GM18870 (cell line): ENCODE results near the gene RPUSD1.

ENCODE experiments used
- ATAC-seq: cut with Tn5 transposase; IDR thresholded peaks from one replicate; pipeline ENCODE4 v1.9.1; 2021; ENCODE audit warnings: moderate library complexity; ENCODE audit not compliant: unreplicated experiment

RPUSD1 gene

GRCh38 chr16:799948-800833 is 12.0 kb upstream of the RPUSD1 start, which contains the start of gene GNG13:
Gene GNG13 (minus strand): TSS chr16:800734. CDS start chr16:799077, 1,657 bp downstream.
- ATAC-seq: no peak

GRCh38 chr16:799111-799947 is 11.1 kb upstream of the RPUSD1 start:
- no peak for ATAC-seq

- no peak for ATAC-seq
These were observed 10.5 kb upstream of the RPUSD1 start for GRCh38 chr16:798666-799065.

GRCh38 chr16:797686-798085 is 9.5 kb upstream of the RPUSD1 start:
- no peak for ATAC-seq

GRCh38 chr16:797120-797420 is 8.9 kb upstream of the RPUSD1 start:
- ATAC-seq: no peak

- ATAC-seq: no peak
These were observed 8.3 kb upstream of the RPUSD1 start for GRCh38 chr16:796296-797119.

GRCh38 chr16:795580-796229 is 7.5 kb upstream of the RPUSD1 start:
- no peak for ATAC-seq

GRCh38 chr16:794853-795466 is 6.8 kb upstream of the RPUSD1 start:
- ATAC-seq: no peak

- no peak for ATAC-seq
These were observed 6.1 kb upstream of the RPUSD1 start for GRCh38 chr16:794091-794822.

- no peak for ATAC-seq
These were observed 5.2 kb upstream of the RPUSD1 start for GRCh38 chr16:793414-793813.

- ATAC-seq: no peak
These were observed 4.2 kb upstream of the RPUSD1 start for GRCh38 chr16:792221-792995.

- ATAC-seq: no peak
These were observed 3.0 kb upstream of the RPUSD1 start for GRCh38 chr16:791131-791530.

GRCh38 chr16:790086-790485 is 1.9 kb upstream of the RPUSD1 start:
- ATAC-seq: no peak

GRCh38 chr16:789191-789850 is 1.1 kb upstream of the RPUSD1 start:
- ATAC-seq: no peak

- no peak for ATAC-seq
These were observed 382 bp upstream of the RPUSD1 start, which contains the start of gene CHTF18 for GRCh38 chr16:788399-789126. Gene CHTF18 (plus strand): TSS chr16:788620. CDS start chr16:788685, 65 bp downstream.

- no peak for ATAC-seq
These were observed 737 bp downstream of the RPUSD1 start for GRCh38 chr16:787321-787966.
